ENCODE measurements around the gene DNAH8.

The DNAH8 gene

DNA sequence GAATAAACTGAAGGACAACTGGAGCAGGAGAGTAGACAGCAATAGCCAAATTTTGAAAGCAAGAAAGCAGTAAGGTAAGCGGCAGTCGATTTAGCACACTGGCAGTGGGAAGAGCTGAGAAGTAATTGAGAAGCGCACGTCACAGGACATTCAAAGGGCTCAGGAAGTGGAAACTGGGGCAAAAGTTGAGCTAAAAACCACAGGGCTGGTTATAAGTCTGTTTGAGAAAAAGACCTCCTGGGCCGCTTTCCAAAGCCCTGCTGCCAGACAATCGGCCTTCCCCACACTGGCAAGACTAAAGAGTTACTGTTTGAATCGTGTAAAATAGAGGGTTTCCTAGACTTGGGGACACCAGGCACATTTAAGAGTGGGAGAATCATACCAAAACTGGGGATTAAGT, 161.4 kb downstream of the DNAH8 start:
- no peaks in the 10 kb centered on the region for H3K9me3 ChIP-seq (ENCODE audit: control insufficient read depth, low read length)
- peaks cover 7% of the 10 kb centered on the region for H3K4me1 ChIP-seq (ENCODE audit: control insufficient read depth, insufficient read depth, low read length)
- no peaks in the 10 kb centered on the region for H3K27me3 ChIP-seq (ENCODE audit: control insufficient read depth, insufficient read depth, low read length, poor library complexity, severe bottlenecking)
- no peaks in the 10 kb centered on the region for H3K36me3 ChIP-seq (ENCODE audit: control insufficient read depth, insufficient read depth, low read length)
- no peak overlapping the region for H3K4me3 ChIP-seq (ENCODE audit: insufficient read depth, low read depth, low read length)
- WGBS, 2 experiments = 74 to 78% methylated on average over 7 of the region's 7 CpGs
- no peak overlapping the region for H3K27ac ChIP-seq (ENCODE audit: insufficient read depth, low read depth, low read length, poor library complexity, severe bottlenecking)

- Histone ChIP-seq H3K4me1 (ENCODE audit: control insufficient read depth, insufficient read depth, low read length) (peaks cover 7% of the 10 kb centered on the region), H3K36me3 (ENCODE audit: control insufficient read depth, insufficient read depth, low read length) (no peaks in the 10 kb centered on the region), H3K4me3 (ENCODE audit: insufficient read depth, low read depth, low read length) (no peak overlapping the region), H3K27ac (ENCODE audit: insufficient read depth, low read depth, low read length, poor library complexity, severe bottlenecking) (no peak overlapping the region), H3K9me3 (ENCODE audit: control insufficient read depth, low read length) (no peaks in the 10 kb centered on the region), H3K27me3 (ENCODE audit: control insufficient read depth, insufficient read depth, low read length, poor library complexity, severe bottlenecking) (no peaks in the 10 kb centered on the region)
- 89 to 94% methylated on average over 2 to 3 of the region's 3 CpGs for WGBS, 2 experiments
These were observed 162.6 kb downstream of the DNAH8 start for GRCh38 chr6:38877721-38878120.

DNA sequence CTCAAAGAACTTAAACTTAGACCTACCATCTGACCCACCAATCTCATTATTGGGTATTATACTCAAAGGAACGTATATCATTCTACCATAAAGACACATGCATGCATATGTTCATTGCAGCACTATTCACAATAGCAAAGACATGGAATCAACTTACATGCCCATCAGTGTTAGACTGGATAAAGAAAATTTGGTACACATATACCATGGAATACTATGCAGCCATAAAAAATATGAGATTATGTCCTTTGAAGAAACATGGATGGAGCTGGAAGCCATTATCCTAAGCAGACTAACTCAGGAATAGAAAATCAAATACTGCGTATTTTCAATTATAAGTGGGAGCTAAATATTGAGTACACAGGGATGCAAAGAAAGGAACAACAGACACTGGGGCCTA, 167.0 kb downstream of the DNAH8 start:
- Histone ChIP-seq H3K4me1 (ENCODE audit: control insufficient read depth, insufficient read depth, low read length) (no peaks in the 10 kb centered on the region), H3K27me3 (ENCODE audit: control insufficient read depth, insufficient read depth, low read length, poor library complexity, severe bottlenecking) (no peaks in the 10 kb centered on the region), H3K36me3 (ENCODE audit: control insufficient read depth, insufficient read depth, low read length) (no peaks in the 10 kb centered on the region), H3K4me3 (ENCODE audit: insufficient read depth, low read depth, low read length) (no peak overlapping the region), H3K27ac (ENCODE audit: insufficient read depth, low read depth, low read length, poor library complexity, severe bottlenecking) (no peak overlapping the region), H3K9me3 (ENCODE audit: control insufficient read depth, low read length) (no peaks in the 10 kb centered on the region)
- WGBS, 2 experiments = 94 to 95% methylated on average over 2 of the region's 2 CpGs

GRCh38 chr6:38897507-38897906, 182.4 kb downstream of the DNAH8 start:
- Histone ChIP-seq H3K27me3 (ENCODE audit: control insufficient read depth, insufficient read depth, low read length, poor library complexity, severe bottlenecking) (no peaks in the 10 kb centered on the region), H3K36me3 (ENCODE audit: control insufficient read depth, insufficient read depth, low read length) (no peaks in the 10 kb centered on the region), H3K27ac (ENCODE audit: insufficient read depth, low read depth, low read length, poor library complexity, severe bottlenecking) (no peak overlapping the region), H3K9me3 (ENCODE audit: control insufficient read depth, low read length) (no peaks in the 10 kb centered on the region), H3K4me1 (ENCODE audit: control insufficient read depth, insufficient read depth, low read length) (no peaks in the 10 kb centered on the region), H3K4me3 (ENCODE audit: insufficient read depth, low read depth, low read length) (no peak overlapping the region)
- 83 to 84% methylated on average over 6 of the region's 6 CpGs for WGBS, 2 experiments

DNA sequence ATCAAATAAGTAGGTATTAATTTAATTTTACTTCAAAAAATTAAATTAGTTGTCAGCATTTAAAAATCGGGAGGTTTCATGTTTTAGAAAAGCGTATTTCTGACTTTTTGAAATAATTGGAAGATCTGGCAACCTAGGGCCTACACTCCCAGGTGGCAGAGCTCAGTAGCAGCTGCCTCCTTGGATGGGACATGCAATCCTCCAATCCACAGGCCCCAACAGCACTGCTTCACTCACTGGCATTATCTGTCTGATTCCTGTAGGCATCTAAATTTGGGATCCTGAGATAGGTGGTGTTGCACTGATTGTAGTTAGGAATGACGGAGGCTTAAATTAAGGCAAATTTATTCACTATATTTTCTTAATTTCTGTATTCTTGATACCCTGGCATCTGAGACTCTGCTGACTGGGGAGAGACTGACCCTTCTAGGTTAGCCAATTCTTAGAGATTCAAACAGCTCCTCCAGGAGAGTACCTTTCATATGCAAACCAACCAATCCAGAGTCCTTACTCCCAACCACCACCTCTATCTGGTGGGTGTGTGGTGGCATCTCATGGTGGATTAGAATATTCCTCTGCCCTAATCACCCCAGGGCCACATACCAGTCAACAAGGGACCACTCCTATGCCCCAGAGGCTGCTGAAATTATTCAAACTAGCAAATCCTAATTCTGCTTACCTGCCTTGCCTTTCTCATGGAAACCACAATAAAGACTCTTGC, 186.9 kb downstream of the DNAH8 start:
- no peaks in the 10 kb centered on the region for H3K9me3 ChIP-seq (ENCODE audit: control insufficient read depth, low read length)
- H3K4me3 ChIP-seq (ENCODE audit: insufficient read depth, low read depth, low read length) = no peak overlapping the region
- no peaks in the 10 kb centered on the region for H3K27me3 ChIP-seq (ENCODE audit: control insufficient read depth, insufficient read depth, low read length, poor library complexity, severe bottlenecking)
- H3K4me1 ChIP-seq (ENCODE audit: control insufficient read depth, insufficient read depth, low read length) = no peaks in the 10 kb centered on the region
- WGBS, 2 experiments = 97 to 100% methylated on average over 2 of the region's 3 CpGs
- no peak overlapping the region for H3K27ac ChIP-seq (ENCODE audit: insufficient read depth, low read depth, low read length, poor library complexity, severe bottlenecking)
- H3K36me3 ChIP-seq (ENCODE audit: control insufficient read depth, insufficient read depth, low read length) = no peaks in the 10 kb centered on the region

- Histone ChIP-seq H3K36me3 (ENCODE audit: control insufficient read depth, insufficient read depth, low read length) (no peaks in the 10 kb centered on the region), H3K9me3 (ENCODE audit: control insufficient read depth, low read length) (no peaks in the 10 kb centered on the region), H3K27me3 (ENCODE audit: control insufficient read depth, insufficient read depth, low read length, poor library complexity, severe bottlenecking) (no peaks in the 10 kb centered on the region), H3K27ac (ENCODE audit: insufficient read depth, low read depth, low read length, poor library complexity, severe bottlenecking) (no peak overlapping the region), H3K4me3 (ENCODE audit: insufficient read depth, low read depth, low read length) (no peak overlapping the region), H3K4me1 (ENCODE audit: control insufficient read depth, insufficient read depth, low read length) (no peaks in the 10 kb centered on the region)
- WGBS, 2 experiments = 87 to 91% methylated on average over 4 of the region's 4 CpGs
These were observed 191.5 kb downstream of the DNAH8 start for GRCh38 chr6:38906582-38906981.

GRCh38 chr6:38907264-38907663, 192.2 kb downstream of the DNAH8 start:
- Histone ChIP-seq H3K4me3 (ENCODE audit: insufficient read depth, low read depth, low read length) (no peak overlapping the region), H3K9me3 (ENCODE audit: control insufficient read depth, low read length) (no peaks in the 10 kb centered on the region), H3K27ac (ENCODE audit: insufficient read depth, low read depth, low read length, poor library complexity, severe bottlenecking) (no peak overlapping the region), H3K36me3 (ENCODE audit: control insufficient read depth, insufficient read depth, low read length) (no peaks in the 10 kb centered on the region), H3K4me1 (ENCODE audit: control insufficient read depth, insufficient read depth, low read length) (no peaks in the 10 kb centered on the region), H3K27me3 (ENCODE audit: control insufficient read depth, insufficient read depth, low read length, poor library complexity, severe bottlenecking) (no peaks in the 10 kb centered on the region)

GRCh38 chr6:38909015-38909730, 194.1 kb downstream of the DNAH8 start:
- Histone ChIP-seq H3K36me3 (ENCODE audit: control insufficient read depth, insufficient read depth, low read length) (no peaks in the 10 kb centered on the region), H3K27ac (ENCODE audit: insufficient read depth, low read depth, low read length, poor library complexity, severe bottlenecking) (no peak overlapping the region), H3K4me1 (ENCODE audit: control insufficient read depth, insufficient read depth, low read length) (no peaks in the 10 kb centered on the region), H3K27me3 (ENCODE audit: control insufficient read depth, insufficient read depth, low read length, poor library complexity, severe bottlenecking) (no peaks in the 10 kb centered on the region), H3K9me3 (ENCODE audit: control insufficient read depth, low read length) (no peaks in the 10 kb centered on the region), H3K4me3 (ENCODE audit: insufficient read depth, low read depth, low read length) (no peak overlapping the region)
- WGBS, 2 experiments = 91% methylated on average over 5 to 6 of the region's 6 CpGs

DNA sequence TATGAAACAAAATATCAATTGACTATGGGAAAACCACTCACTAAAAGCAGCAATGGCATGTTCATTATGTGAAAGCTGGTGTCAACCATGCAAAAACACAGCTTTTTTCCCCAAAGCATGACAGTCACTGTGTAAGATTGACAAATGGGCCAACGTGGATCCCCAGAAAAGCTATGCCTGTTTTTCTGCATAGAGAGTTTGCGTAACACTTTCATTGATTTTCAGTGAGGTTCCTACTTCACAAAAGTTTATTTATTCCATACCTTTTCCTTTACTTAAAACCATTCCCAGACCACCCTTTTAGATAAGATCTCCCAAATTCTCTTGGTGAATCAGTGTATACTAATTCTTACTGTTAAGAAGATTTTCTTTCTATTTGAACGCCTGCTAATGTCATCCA, 195.1 kb downstream of the DNAH8 start:
- H3K27me3 ChIP-seq (ENCODE audit: control insufficient read depth, insufficient read depth, low read length, poor library complexity, severe bottlenecking) = no peaks in the 10 kb centered on the region
- no peak overlapping the region for H3K27ac ChIP-seq (ENCODE audit: insufficient read depth, low read depth, low read length, poor library complexity, severe bottlenecking)
- H3K4me1 ChIP-seq (ENCODE audit: control insufficient read depth, insufficient read depth, low read length) = no peaks in the 10 kb centered on the region
- H3K9me3 ChIP-seq (ENCODE audit: control insufficient read depth, low read length) = no peaks in the 10 kb centered on the region
- no peak overlapping the region for H3K4me3 ChIP-seq (ENCODE audit: insufficient read depth, low read depth, low read length)
- WGBS, 2 experiments = 95% methylated on average over 2 to 3 of the region's 3 CpGs
- no peaks in the 10 kb centered on the region for H3K36me3 ChIP-seq (ENCODE audit: control insufficient read depth, insufficient read depth, low read length)

DNA sequence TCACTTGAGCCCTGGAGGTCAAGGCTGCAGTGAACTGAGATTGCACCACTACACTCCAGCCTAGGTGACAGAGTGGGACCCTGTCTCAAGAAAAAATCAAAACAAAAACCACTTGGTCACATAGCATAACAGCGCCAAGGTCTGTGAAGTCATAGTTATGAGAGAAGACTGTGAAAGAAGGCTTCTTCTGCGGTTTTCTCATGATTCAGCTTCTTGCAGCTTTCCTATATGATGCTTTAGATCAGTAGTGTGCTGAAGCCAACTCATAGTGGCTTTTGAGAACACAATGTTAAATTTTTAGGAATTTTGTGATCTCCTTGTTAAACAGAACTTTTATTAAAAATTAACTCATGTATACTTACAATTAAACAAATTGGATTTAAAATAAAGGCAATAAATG, 197.3 kb downstream of the DNAH8 start:
- WGBS, 2 experiments = 92 to 96% methylated on average over 2 of the region's 2 CpGs
- H3K4me3 ChIP-seq (ENCODE audit: insufficient read depth, low read depth, low read length) = no peak overlapping the region
- H3K4me1 ChIP-seq (ENCODE audit: control insufficient read depth, insufficient read depth, low read length) = no peaks in the 10 kb centered on the region
- H3K27ac ChIP-seq (ENCODE audit: insufficient read depth, low read depth, low read length, poor library complexity, severe bottlenecking) = no peak overlapping the region
- no peaks in the 10 kb centered on the region for H3K36me3 ChIP-seq (ENCODE audit: control insufficient read depth, insufficient read depth, low read length)
- no peaks in the 10 kb centered on the region for H3K9me3 ChIP-seq (ENCODE audit: control insufficient read depth, low read length)
- H3K27me3 ChIP-seq (ENCODE audit: control insufficient read depth, insufficient read depth, low read length, poor library complexity, severe bottlenecking) = no peaks in the 10 kb centered on the region

Data from ectodermal cell (in vitro differentiated cells).